Measurements from ENCODE around the gene MAPKBP1. TPM values are rescaled to one million over a fixed set of nuclear protein-coding genes. Genes with fewer than 3 reads are reported as not detected.

MAPKBP1 gene
- total and polyA plus RNA-seq, 7 experiments from 2014 or later, result 3.0 to 44.7 (median 37.2) TPM

DNA sequence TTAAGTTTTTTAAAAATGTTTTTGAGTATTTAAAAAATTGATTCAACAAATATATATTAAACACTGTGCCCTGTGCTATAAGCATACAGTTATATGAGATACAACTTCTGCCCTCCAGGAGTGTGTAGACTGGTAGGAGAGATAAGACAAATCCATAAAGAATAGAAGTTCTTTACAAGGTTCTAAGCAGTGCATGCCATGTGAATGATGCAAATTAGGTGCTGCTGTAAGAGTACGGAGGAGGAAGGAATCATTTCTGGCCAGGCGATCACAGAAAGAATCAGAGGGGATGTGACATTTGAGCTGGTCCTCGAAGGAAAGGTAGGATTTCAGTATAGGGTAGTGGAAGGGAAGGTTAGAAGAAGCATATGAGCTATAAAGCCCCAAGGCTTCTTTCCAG, 14.0 kb downstream of the MAPKBP1 start:
- no peaks in the 10 kb centered on the region for H3K27me3 ChIP-seq (ENCODE audit: control insufficient read depth in 2 of 2, insufficient read depth in 2 of 2, low read length in 2 of 2)
- no peaks in the 10 kb centered on the region for H3K9me3 ChIP-seq (ENCODE audit: control insufficient read depth in 2 of 3, low read length in 3 of 3)
- H3K27ac ChIP-seq (ENCODE audit: low read depth, low read length), result no peak overlapping the region
- ChIA-PET CTCF (interaction anchor here (2.6 kb wide), 1 partner anchor 15 kb away, joined by 10 read pairs; the partner anchor contains the start of gene MAPKBP1), POLR2A (interaction anchor here (0.9 to 1.6 kb wide), 3 partner anchors 9 to 14 kb away, joined by 4 read pairs; partner anchors contain the start of gene MAPKBP1)
- Mint-ChIP-seq H3K9me3 (no peaks in the 10 kb centered on the region), H3K27me3 (no peaks in the 10 kb centered on the region), H3K27ac (peak overlapping the region in 1 of 9 donors; percentile 48), H3K4me3 (peak overlapping the region in 1 of 10 donors; percentile 24), H3K36me3 (peaks cover 0 to 10% (median 3%) of the 10 kb centered on the region in 5 donors), H3K4me1 (peaks cover 39 to 53% (median 48%) of the 10 kb centered on the region in 7 donors)
- no peaks in the 10 kb centered on the region for H3K36me3 ChIP-seq (ENCODE audit: control insufficient read depth in 2 of 3, insufficient read depth in 3 of 3, low read length in 3 of 3)
- no peak overlapping the region for H3K4me3 ChIP-seq (ENCODE audit: low read length)
- no peak for DNase-seq
- intact Hi-C loops (cut with micrococcal nuclease), result no loop called here
- peaks cover 8 to 10% of the 10 kb centered on the region in 2 donors for H3K4me1 ChIP-seq (ENCODE audit: control insufficient read depth in 2 of 2, insufficient read depth in 2 of 2, low read length in 2 of 2)
- ATAC-seq, result no peak

DNA sequence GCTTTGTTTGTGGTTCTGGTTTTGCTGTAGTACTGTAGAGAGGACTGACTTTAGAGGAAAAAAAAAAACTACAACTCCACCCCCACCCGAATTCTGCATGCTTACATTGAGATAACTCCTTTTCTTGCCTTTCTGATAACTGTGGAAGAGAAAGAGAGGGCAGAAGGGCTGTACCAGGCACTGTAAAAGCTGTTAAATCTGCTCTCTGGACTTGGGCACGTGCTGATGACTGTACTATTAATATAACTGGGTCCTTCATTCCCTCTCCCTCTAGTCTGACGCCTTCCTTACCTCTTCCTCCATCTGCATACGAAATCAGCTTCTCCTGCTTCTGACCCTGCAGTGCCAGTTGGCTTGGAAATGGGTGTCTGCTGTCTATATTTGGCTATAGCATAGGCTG, 15.0 kb downstream of the MAPKBP1 start:
- Histone ChIP-seq H3K4me1 (ENCODE audit: control insufficient read depth in 2 of 2, insufficient read depth in 2 of 2, low read length in 2 of 2) (peaks cover 8 to 10% of the 10 kb centered on the region in 2 donors), H3K27ac (ENCODE audit: low read depth, low read length) (no peak overlapping the region), H3K27me3 (ENCODE audit: control insufficient read depth in 2 of 2, insufficient read depth in 2 of 2, low read length in 2 of 2) (no peaks in the 10 kb centered on the region), H3K36me3 (ENCODE audit: control insufficient read depth in 2 of 3, insufficient read depth in 3 of 3, low read length in 3 of 3) (no peaks in the 10 kb centered on the region), H3K4me3 (ENCODE audit: low read length) (no peak overlapping the region), H3K9me3 (ENCODE audit: control insufficient read depth in 2 of 3, low read length in 3 of 3) (no peaks in the 10 kb centered on the region)
- intact Hi-C loops (cut with micrococcal nuclease), result no loop called here
- H3K27ac Mint-ChIP-seq, result peak overlapping the region in 2 of 9 donors; percentile 56 to 74
- no peaks in the 10 kb centered on the region for H3K27me3 Mint-ChIP-seq
- no peak for ATAC-seq
- ChIA-PET POLR2A (interaction anchor here (0.9 to 1.6 kb wide), 2 partner anchors 10 to 15 kb away, joined by 4 read pairs; partner anchors contain the start of gene MAPKBP1), CTCF (interaction anchor here (2.6 kb wide), 1 partner anchor 16 kb away, joined by 10 read pairs; the partner anchor contains the start of gene MAPKBP1)
- no peak for DNase-seq
- no peaks in the 10 kb centered on the region for H3K9me3 Mint-ChIP-seq
- no peak overlapping the region for H3K4me3 Mint-ChIP-seq
- peaks cover 39 to 60% (median 47%) of the 10 kb centered on the region in 7 donors for H3K4me1 Mint-ChIP-seq
- H3K36me3 Mint-ChIP-seq, result peaks cover 0 to 5% (median 0%) of the 10 kb centered on the region in 5 donors

DNA sequence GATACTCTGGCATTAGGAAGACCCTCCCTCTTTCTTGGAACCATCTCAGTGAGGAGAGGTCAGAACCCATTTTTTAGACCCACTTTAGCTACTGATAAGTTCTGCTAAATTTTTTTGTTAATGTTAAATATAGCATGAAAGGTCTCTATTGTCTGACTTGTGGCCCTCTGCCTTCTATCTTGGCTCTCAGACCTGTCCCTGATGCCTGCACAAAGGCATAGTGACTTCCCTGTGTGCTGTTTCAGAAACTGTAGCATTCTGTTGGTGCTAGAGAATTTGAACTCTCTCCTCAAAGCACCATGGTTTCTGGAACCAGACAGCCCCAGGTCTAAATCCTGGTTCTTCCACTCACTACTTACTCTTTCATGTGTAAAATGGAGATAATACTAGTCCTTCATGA, 15.4 kb downstream of the MAPKBP1 start:
- H3K4me1 Mint-ChIP-seq, result peaks cover 41 to 64% (median 50%) of the 10 kb centered on the region in 7 donors

DNA sequence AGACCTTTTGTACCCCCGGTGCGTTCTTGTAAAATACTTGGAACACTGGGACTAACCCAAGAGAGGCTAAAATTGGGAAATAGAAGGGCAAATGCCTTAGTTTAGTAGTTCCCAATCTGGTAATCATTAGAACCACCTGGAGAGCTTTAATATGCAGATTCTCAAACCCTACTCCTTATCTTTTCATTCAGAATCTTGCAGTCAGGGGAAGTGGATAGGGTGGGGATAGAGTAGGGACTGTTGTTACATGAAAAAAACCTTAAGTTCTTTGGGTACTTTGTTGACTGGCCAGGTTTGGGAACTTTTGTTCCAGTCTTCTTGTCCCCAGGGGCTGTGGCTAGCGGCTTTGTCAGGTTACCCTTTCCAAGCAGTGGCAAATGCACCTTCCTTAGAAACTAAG, 15.9 kb downstream of the MAPKBP1 start:
- Histone ChIP-seq H3K36me3 (ENCODE audit: control insufficient read depth in 2 of 3, insufficient read depth in 3 of 3, low read length in 3 of 3) (no peaks in the 10 kb centered on the region), H3K27ac (ENCODE audit: low read depth, low read length) (no peak overlapping the region), H3K27me3 (ENCODE audit: control insufficient read depth in 2 of 2, insufficient read depth in 2 of 2, low read length in 2 of 2) (no peaks in the 10 kb centered on the region), H3K4me1 (ENCODE audit: control insufficient read depth in 2 of 2, insufficient read depth in 2 of 2, low read length in 2 of 2) (peaks cover 8 to 10% of the 10 kb centered on the region in 2 donors), H3K4me3 (ENCODE audit: low read length) (no peak overlapping the region), H3K9me3 (ENCODE audit: control insufficient read depth in 2 of 3, low read length in 3 of 3) (no peaks in the 10 kb centered on the region)
- peaks cover 46 to 66% (median 52%) of the 10 kb centered on the region in 7 donors for H3K4me1 Mint-ChIP-seq
- intact Hi-C loops (cut with micrococcal nuclease), result loop anchor here (2.0 kb wide), 2 partner anchors 13 to 15 kb away; partner anchors contain the start of gene MAPKBP1 (in 1 of the 2)
- ChIA-PET CTCF (interaction anchor here (2.6 kb wide), 1 partner anchor 17 kb away, joined by 10 read pairs; the partner anchor contains the start of gene MAPKBP1), POLR2A (no interaction called here)
- DNase-seq, result no peak
- H3K4me3 Mint-ChIP-seq, result peak overlapping the region in 6 of 10 donors; percentile 5 to 67 (median 50)
- no peaks in the 10 kb centered on the region for H3K27me3 Mint-ChIP-seq
- H3K36me3 Mint-ChIP-seq, result peaks cover 0 to 2% (median 0%) of the 10 kb centered on the region in 5 donors
- no peaks in the 10 kb centered on the region for H3K9me3 Mint-ChIP-seq
- no peak for ATAC-seq
- peak overlapping the region in 5 of 9 donors; percentile 4 to 53 (median 39) for H3K27ac Mint-ChIP-seq

More for the DNA sequence above, 15.4 kb downstream of the MAPKBP1 start:
- ChIA-PET POLR2A (interaction anchor here (1.6 kb wide), 1 partner anchor 10 kb away, joined by 4 read pairs; no protein-coding TSS in a partner anchor), CTCF (interaction anchor here (2.6 kb wide), 1 partner anchor 16 kb away, joined by 10 read pairs; the partner anchor contains the start of gene MAPKBP1)
- Mint-ChIP-seq H3K36me3 (peaks cover 0 to 5% (median 0%) of the 10 kb centered on the region in 5 donors), H3K4me3 (peak overlapping the region in 3 of 10 donors; percentile 5 to 59 (median 56)), H3K9me3 (no peaks in the 10 kb centered on the region), H3K27ac (peak overlapping the region in 3 of 9 donors; percentile 4 to 74 (median 56)), H3K27me3 (no peaks in the 10 kb centered on the region)
- DNase-seq (no peak), ATAC-seq (no peak)
- H3K9me3 ChIP-seq (ENCODE audit: control insufficient read depth in 2 of 3, low read length in 3 of 3), result no peaks in the 10 kb centered on the region
- no peak overlapping the region for H3K27ac ChIP-seq (ENCODE audit: low read depth, low read length)
- H3K27me3 ChIP-seq (ENCODE audit: control insufficient read depth in 2 of 2, insufficient read depth in 2 of 2, low read length in 2 of 2), result no peaks in the 10 kb centered on the region
- H3K4me1 ChIP-seq (ENCODE audit: control insufficient read depth in 2 of 2, insufficient read depth in 2 of 2, low read length in 2 of 2), result peaks cover 8 to 10% of the 10 kb centered on the region in 2 donors
- no peak overlapping the region for H3K4me3 ChIP-seq (ENCODE audit: low read length)
- no peaks in the 10 kb centered on the region for H3K36me3 ChIP-seq (ENCODE audit: control insufficient read depth in 2 of 3, insufficient read depth in 3 of 3, low read length in 3 of 3)
- intact Hi-C loops (cut with micrococcal nuclease), result loop anchor here (2.0 kb wide), 2 partner anchors 13 to 15 kb away; partner anchors contain the start of gene MAPKBP1 (in 1 of the 2)

DNA sequence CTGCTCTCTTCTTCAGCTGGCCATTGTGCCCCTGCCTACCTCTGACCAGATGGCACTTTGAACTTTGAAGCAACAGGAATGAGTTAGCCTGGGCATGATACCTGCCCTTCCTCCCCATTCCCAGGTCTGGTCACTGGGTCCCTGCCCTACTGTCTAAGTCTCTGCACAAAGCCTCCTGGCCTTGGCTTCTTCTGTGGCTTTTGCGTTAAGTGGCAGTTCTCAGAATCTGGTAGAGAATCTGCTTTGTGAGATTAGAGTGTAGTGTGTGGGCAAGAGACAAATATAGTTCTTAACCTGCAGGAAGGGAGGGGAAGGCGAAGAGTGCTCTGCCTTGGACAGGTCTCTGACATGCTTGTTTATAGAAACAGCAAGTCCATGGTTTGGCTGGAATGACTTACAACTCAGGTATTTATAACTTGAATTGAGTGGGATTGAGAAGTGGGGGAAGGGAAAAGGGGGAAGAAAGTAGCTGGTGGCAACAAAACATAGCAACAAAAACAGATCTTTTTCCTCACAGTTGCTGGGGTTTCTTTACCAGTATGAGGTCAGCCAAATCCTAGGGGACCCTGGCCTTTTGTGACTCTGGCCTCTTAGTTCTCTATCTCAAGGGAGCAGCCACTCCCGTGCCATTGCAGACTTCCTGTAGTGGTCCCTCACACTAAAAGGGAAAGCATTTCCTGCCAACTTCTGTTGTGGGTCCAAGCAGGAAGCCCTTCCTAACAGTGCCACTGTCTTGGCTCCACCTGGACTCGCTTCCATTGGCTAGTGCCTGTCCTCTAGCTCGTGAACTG, 16.7 kb downstream of the MAPKBP1 start:
- Histone ChIP-seq H3K36me3 (ENCODE audit: control insufficient read depth in 2 of 3, insufficient read depth in 3 of 3, low read length in 3 of 3) (no peaks in the 10 kb centered on the region), H3K4me3 (ENCODE audit: low read length) (no peak overlapping the region), H3K27me3 (ENCODE audit: control insufficient read depth in 2 of 2, insufficient read depth in 2 of 2, low read length in 2 of 2) (no peaks in the 10 kb centered on the region), H3K9me3 (ENCODE audit: control insufficient read depth in 2 of 3, low read length in 3 of 3) (no peaks in the 10 kb centered on the region), H3K4me1 (ENCODE audit: control insufficient read depth in 2 of 2, insufficient read depth in 2 of 2, low read length in 2 of 2) (peaks cover 8 to 10% of the 10 kb centered on the region in 2 donors), H3K27ac (ENCODE audit: low read depth, low read length) (no peak overlapping the region)
- Mint-ChIP-seq H3K9me3 (no peaks in the 10 kb centered on the region), H3K27ac (peak overlapping the region in 7 of 9 donors; percentile 1 to 90 (median 53)), H3K4me1 (peaks cover 50 to 72% (median 57%) of the 10 kb centered on the region in 7 donors), H3K27me3 (no peaks in the 10 kb centered on the region), H3K4me3 (peak overlapping the region; percentile 2 to 70 (median 46)), H3K36me3 (peaks cover 0 to 2% (median 0%) of the 10 kb centered on the region in 5 donors)
- ATAC-seq, result no peak
- CTCF ChIA-PET, result no interaction called here
- POLR2A ChIA-PET, result interaction anchor here (0.6 to 0.7 kb wide), 2 partner anchors 17 to 1698 kb away, joined by 3 to 4 read pairs; partner anchors contain the start of gene MAPKBP1
- no peak for DNase-seq
- intact Hi-C loops (cut with micrococcal nuclease), result loop anchor here (2.0 kb wide), 2 partner anchors 14 to 16 kb away; partner anchors contain the start of gene MAPKBP1 (in 1 of the 2)

DNA sequence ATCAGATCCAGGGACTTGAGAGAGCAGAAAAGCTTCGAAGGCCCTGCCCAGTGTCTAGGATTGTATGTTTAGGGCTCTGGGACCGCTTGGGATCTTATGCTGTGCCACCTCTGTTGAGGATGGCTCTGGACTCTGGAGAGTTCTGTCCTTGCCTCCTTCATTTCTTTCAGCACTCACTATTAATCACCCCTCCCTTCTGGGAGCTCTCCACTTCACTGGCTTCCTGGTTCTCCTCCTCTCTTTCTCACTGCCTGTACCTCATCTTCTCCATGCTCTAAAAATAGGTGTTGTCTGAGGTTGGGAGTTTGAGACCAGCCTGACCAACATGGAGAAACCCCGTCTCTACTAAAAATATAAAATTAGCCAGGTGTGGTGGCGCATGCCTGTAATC, 17.3 kb downstream of the MAPKBP1 start:
- Mint-ChIP-seq H3K27me3 (no peaks in the 10 kb centered on the region), H3K4me1 (peaks cover 55 to 78% (median 63%) of the 10 kb centered on the region in 7 donors), H3K4me3 (peak overlapping the region in 4 of 10 donors; percentile 23 to 70 (median 63)), H3K36me3 (peaks cover 0 to 2% (median 0%) of the 10 kb centered on the region in 5 donors), H3K27ac (peak overlapping the region in 3 of 9 donors; percentile 27 to 87 (median 46)), H3K9me3 (no peaks in the 10 kb centered on the region)
- H3K9me3 ChIP-seq (ENCODE audit: control insufficient read depth in 2 of 3, low read length in 3 of 3), result no peaks in the 10 kb centered on the region
- no peak overlapping the region for H3K4me3 ChIP-seq (ENCODE audit: low read length)
- no peak for DNase-seq
- no peak overlapping the region for H3K27ac ChIP-seq (ENCODE audit: low read depth, low read length)
- intact Hi-C loops (cut with micrococcal nuclease), result loop anchor here (2.0 kb wide), 2 partner anchors 15 to 17 kb away; partner anchors contain the start of gene MAPKBP1 (in 1 of the 2)
- no peaks in the 10 kb centered on the region for H3K27me3 ChIP-seq (ENCODE audit: control insufficient read depth in 2 of 2, insufficient read depth in 2 of 2, low read length in 2 of 2)
- POLR2A ChIA-PET, result interaction anchor here (0.6 to 0.7 kb wide), 2 partner anchors 17 to 96 kb away, joined by 3 to 4 read pairs; partner anchors contain the start of gene MAPKBP1
- H3K4me1 ChIP-seq (ENCODE audit: control insufficient read depth in 2 of 2, insufficient read depth in 2 of 2, low read length in 2 of 2), result peaks cover 8 to 10% of the 10 kb centered on the region in 2 donors
- CTCF ChIA-PET, result no interaction called here
- ATAC-seq, result no peak
- H3K36me3 ChIP-seq (ENCODE audit: control insufficient read depth in 2 of 3, insufficient read depth in 3 of 3, low read length in 3 of 3), result no peaks in the 10 kb centered on the region

Data from naive thymus-derived CD4-positive, alpha-beta T cell (primary cell).